SH-SY5Y (cell line): ENCODE results near the gene ARHGAP8.

Experiments
- GATA2 ChIP-seq: IDR thresholded peaks from 2 replicates; pipeline ENCODE4 v1.6.1; 2011; ENCODE audit warnings: mild to moderate bottlenecking, low read depth, low read length
- GATA3 ChIP-seq: IDR thresholded peaks from 2 replicates; pipeline ENCODE4 v1.6.1; 2011; ENCODE audit warnings: low read depth, mild to moderate bottlenecking, low read length, moderate library complexity

DNA sequence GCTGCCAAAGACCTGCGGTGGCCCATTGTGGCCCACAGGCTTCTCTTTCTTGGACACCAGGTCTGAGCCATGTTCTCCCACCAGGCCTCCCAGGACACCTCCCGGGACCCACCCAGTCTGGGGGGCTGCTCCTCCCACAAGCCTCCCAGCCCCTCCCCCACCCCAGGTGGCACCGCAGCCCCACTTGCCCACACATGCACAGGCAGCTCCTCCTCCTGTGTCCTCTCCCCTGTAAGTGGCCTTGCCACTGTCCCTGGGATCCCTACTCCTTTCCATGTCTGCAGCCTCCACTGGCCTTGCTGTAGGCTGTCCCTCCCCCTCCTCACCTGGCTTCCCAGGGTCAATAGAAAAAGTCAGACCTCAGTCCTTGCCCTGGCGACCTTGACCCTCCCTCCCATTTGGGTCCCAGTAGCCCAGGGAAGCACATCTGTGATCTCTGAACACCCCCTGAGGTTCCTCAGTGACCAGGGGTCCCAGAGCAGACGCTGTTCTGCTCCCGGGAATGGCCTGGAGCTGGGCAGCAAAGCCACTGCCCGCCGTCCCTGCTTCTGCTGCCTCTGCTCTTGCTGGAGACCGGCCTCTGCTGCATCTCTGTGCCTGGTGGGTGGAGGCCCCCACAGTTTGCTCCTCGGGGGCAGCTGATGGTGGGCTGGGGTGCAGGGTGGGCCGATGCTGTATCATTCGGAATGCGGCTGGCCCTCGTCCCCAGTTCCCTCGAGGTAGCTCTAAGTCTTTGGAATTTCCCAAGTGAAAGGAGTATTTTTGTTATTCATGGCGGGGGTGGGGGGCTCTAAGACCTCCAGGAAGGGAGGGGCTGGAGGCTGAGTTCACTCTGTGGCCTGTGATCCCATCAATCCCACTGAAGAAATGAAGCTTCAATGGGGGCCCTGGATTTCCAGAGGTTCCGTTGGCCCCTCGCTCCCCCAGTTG, 43.6 kb downstream of the ARHGAP8 start:
- TF ChIP-seq GATA2, result no peak
- no peak for TF ChIP-seq GATA3
